ENCODE data around the gene ARL6IP4. TPM values are rescaled to one million over a fixed set of nuclear protein-coding genes. Genes with fewer than 3 reads are reported as not detected.
A peak's percentile ranks its signal among the peaks of the same experiment; 100 is the strongest.

ARL6IP4 gene
- total RNA-seq, 1 experiment from 2014 or later: 133 TPM

GRCh38 chr12:123017753-123018152 is 37.3 kb downstream of the ARL6IP4 start (continued):
- TF ChIP-seq E2F5 (CRISPR knock-in tag; IDR thresholded peaks at IDR 0.05) (no peak), USF1 (CRISPR knock-in tag; IDR thresholded peaks at IDR 0.05) (no peak), TEAD4 (CRISPR knock-in tag; IDR thresholded peaks at IDR 0.05) (no peak), RELA (CRISPR knock-in tag; IDR thresholded peaks at IDR 0.05; ENCODE audit: borderline replicate concordance) (no peak), ESRRA (CRISPR knock-in tag; IDR thresholded peaks at IDR 0.05; ENCODE audit: borderline replicate concordance) (no peak), HMGA2 (CRISPR knock-in tag; IDR thresholded peaks at IDR 0.05) (no peak), TEAD1 (CRISPR knock-in tag; IDR thresholded peaks at IDR 0.05) (no peak), ATF6 (CRISPR knock-in tag; IDR thresholded peaks at IDR 0.05) (no peak), MXD4 (CRISPR knock-in tag; IDR thresholded peaks at IDR 0.05; ENCODE audit: borderline replicate concordance) (no peak), ZNF317 (CRISPR knock-in tag; IDR thresholded peaks at IDR 0.05; ENCODE audit: borderline replicate concordance, low read depth) (no peak)
- TF ChIP-seq, protein P1, sequence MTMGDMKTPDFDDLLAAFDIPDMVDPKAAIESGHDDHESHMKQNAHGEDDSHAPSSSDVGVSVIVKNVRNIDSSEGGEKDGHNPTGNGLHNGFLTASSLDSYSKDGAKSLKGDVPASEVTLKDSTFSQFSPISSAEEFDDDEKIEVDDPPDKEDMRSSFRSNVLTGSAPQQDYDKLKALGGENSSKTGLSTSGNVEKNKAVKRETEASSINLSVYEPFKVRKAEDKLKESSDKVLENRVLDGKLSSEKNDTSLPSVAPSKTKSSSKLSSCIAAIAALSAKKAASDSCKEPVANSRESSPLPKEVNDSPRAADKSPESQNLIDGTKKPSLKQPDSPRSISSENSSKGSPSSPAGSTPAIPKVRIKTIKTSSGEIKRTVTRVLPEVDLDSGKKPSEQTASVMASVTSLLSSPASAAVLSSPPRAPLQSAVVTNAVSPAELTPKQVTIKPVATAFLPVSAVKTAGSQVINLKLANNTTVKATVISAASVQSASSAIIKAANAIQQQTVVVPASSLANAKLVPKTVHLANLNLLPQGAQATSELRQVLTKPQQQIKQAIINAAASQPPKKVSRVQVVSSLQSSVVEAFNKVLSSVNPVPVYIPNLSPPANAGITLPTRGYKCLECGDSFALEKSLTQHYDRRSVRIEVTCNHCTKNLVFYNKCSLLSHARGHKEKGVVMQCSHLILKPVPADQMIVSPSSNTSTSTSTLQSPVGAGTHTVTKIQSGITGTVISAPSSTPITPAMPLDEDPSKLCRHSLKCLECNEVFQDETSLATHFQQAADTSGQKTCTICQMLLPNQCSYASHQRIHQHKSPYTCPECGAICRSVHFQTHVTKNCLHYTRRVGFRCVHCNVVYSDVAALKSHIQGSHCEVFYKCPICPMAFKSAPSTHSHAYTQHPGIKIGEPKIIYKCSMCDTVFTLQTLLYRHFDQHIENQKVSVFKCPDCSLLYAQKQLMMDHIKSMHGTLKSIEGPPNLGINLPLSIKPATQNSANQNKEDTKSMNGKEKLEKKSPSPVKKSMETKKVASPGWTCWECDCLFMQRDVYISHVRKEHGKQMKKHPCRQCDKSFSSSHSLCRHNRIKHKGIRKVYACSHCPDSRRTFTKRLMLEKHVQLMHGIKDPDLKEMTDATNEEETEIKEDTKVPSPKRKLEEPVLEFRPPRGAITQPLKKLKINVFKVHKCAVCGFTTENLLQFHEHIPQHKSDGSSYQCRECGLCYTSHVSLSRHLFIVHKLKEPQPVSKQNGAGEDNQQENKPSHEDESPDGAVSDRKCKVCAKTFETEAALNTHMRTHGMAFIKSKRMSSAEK (CRISPR knock-in tag; IDR thresholded peaks at IDR 0.05; ENCODE audit: borderline replicate concordance): no peak
- TF ChIP-seq, protein P2, sequence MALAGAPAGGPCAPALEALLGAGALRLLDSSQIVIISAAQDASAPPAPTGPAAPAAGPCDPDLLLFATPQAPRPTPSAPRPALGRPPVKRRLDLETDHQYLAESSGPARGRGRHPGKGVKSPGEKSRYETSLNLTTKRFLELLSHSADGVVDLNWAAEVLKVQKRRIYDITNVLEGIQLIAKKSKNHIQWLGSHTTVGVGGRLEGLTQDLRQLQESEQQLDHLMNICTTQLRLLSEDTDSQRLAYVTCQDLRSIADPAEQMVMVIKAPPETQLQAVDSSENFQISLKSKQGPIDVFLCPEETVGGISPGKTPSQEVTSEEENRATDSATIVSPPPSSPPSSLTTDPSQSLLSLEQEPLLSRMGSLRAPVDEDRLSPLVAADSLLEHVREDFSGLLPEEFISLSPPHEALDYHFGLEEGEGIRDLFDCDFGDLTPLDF (CRISPR knock-in tag; IDR thresholded peaks at IDR 0.05): no peak

DNA sequence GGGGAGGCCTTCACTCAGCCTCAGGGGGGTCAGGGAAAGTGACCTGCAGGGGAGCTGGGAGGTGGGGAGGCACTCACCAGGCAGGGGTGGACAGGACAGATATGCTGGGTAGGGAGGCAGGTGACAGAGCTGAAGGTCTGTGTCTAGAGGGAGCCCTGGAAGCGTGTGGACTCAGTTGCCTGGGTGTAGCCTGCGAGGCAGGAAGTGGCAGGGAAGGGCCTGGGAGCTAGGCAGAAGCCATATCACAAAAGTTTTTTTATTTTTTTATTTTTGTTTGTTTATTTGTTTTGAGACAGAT is 39.3 kb downstream of the ARL6IP4 start:
- no peaks in the 10 kb centered on the region for H3K36me3 Mint-ChIP-seq
- no peaks in the 10 kb centered on the region for H3K27me3 Mint-ChIP-seq (ENCODE audit: low read depth)
- H3K4me1 Mint-ChIP-seq: no peaks in the 10 kb centered on the region
- ATAC-seq (no peak), DNase-seq (ENCODE audit: low spot score) (no peak)
- H3K9me3 Mint-ChIP-seq: no peaks in the 10 kb centered on the region
- ChIA-PET CTCF (interaction anchor here (1.1 kb wide), 1 partner anchor 44 kb away, joined by 5 read pairs; no protein-coding TSS in a partner anchor), POLR2A (no interaction called here)
- H3K27ac Mint-ChIP-seq: 0 out of 2 replicates have a peak overlapping the region, but pooled peaks have one; percentile 20
- no peak for TF ChIP-seq ZNF396 (CRISPR knock-in tag; IDR thresholded peaks at IDR 0.05; ENCODE audit: borderline replicate concordance)
- TF ChIP-seq KAT7 (CRISPR knock-in tag; IDR thresholded peaks at IDR 0.05; ENCODE audit: borderline replicate concordance): no peak
- TF ChIP-seq, protein P3, sequence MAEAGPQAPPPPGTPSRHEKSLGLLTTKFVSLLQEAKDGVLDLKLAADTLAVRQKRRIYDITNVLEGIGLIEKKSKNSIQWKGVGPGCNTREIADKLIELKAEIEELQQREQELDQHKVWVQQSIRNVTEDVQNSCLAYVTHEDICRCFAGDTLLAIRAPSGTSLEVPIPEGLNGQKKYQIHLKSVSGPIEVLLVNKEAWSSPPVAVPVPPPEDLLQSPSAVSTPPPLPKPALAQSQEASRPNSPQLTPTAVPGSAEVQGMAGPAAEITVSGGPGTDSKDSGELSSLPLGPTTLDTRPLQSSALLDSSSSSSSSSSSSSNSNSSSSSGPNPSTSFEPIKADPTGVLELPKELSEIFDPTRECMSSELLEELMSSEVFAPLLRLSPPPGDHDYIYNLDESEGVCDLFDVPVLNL (CRISPR knock-in tag; IDR thresholded peaks at IDR 0.05; ENCODE audit: borderline replicate concordance, low read depth): no peak
- TF ChIP-seq ATF6 (CRISPR knock-in tag; IDR thresholded peaks at IDR 0.05): no peak
- TF ChIP-seq IRF2 (CRISPR knock-in tag; IDR thresholded peaks at IDR 0.05; ENCODE audit: borderline replicate concordance, low read depth): no peak
- TF ChIP-seq FOXK1 (CRISPR knock-in tag; IDR thresholded peaks at IDR 0.05): no peak
- TF ChIP-seq, protein P4, sequence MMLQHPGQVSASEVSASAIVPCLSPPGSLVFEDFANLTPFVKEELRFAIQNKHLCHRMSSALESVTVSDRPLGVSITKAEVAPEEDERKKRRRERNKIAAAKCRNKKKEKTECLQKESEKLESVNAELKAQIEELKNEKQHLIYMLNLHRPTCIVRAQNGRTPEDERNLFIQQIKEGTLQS (CRISPR knock-in tag; conservative IDR thresholded peaks at IDR 0.05): no peak
- TF ChIP-seq ZNF317 (CRISPR knock-in tag; IDR thresholded peaks at IDR 0.05; ENCODE audit: borderline replicate concordance, low read depth): no peak
- TF ChIP-seq ZNF416 (CRISPR knock-in tag; IDR thresholded peaks at IDR 0.05): no peak
- TF ChIP-seq ZBTB21 (CRISPR knock-in tag; IDR thresholded peaks at IDR 0.05; ENCODE audit: borderline replicate concordance): no peak
- TF ChIP-seq, protein P5, sequence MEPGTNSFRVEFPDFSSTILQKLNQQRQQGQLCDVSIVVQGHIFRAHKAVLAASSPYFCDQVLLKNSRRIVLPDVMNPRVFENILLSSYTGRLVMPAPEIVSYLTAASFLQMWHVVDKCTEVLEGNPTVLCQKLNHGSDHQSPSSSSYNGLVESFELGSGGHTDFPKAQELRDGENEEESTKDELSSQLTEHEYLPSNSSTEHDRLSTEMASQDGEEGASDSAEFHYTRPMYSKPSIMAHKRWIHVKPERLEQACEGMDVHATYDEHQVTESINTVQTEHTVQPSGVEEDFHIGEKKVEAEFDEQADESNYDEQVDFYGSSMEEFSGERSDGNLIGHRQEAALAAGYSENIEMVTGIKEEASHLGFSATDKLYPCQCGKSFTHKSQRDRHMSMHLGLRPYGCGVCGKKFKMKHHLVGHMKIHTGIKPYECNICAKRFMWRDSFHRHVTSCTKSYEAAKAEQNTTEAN (CRISPR knock-in tag; IDR thresholded peaks at IDR 0.05): no peak
- no peak for TF ChIP-seq NFE2L1 (CRISPR knock-in tag; IDR thresholded peaks at IDR 0.05)
- TF ChIP-seq JAZF1 (CRISPR knock-in tag; IDR thresholded peaks at IDR 0.05): no peak
- no peak overlapping the region for H3K4me3 Mint-ChIP-seq

Measured in WTC11 (cell line).